ENCODE data around the gene B3GNT9.
A peak's percentile ranks its signal among the peaks of the same experiment; 100 is the strongest.

B3GNT9 gene

GRCh38 chr16:67150833-67151396 is at the start of gene B3GNT9:
Gene B3GNT9 (minus strand): TSS chr16:67150998. CDS start chr16:67150485, 513 bp downstream.
- DNase-seq (ENCODE audit: low read depth) = peak; percentile 71
- peak within 1 kb of the TSS; percentile 64 for H3K4me3 ChIP-seq (replicated peaks; ENCODE audit: low read depth, low read length)
- TF ChIP-seq CTCF (IDR thresholded peaks at IDR 0.05; ENCODE audit: low read length, missing control alignments) = no peak

- DNase-seq (ENCODE audit: low read depth) = no peak
- no peak for TF ChIP-seq CTCF (IDR thresholded peaks at IDR 0.05; ENCODE audit: low read length, missing control alignments)
- H3K4me3 ChIP-seq (replicated peaks; ENCODE audit: low read depth, low read length) = no peak overlapping the region
Measured at GRCh38 chr16:67200491-67200890, 49.7 kb upstream of the B3GNT9 start.

GRCh38 chr16:67199808-67200198 is 49.0 kb upstream of the B3GNT9 start:
- no peak for TF ChIP-seq CTCF (IDR thresholded peaks at IDR 0.05; ENCODE audit: low read length, missing control alignments)
- H3K4me3 ChIP-seq (replicated peaks; ENCODE audit: low read depth, low read length) = no peak overlapping the region
- no peak for DNase-seq (ENCODE audit: low read depth)

GRCh38 chr16:67199011-67199807 is 48.4 kb upstream of the B3GNT9 start, which contains the start of gene ELMO3:
Gene ELMO3 (plus strand): TSS chr16:67199131. CDS start chr16:67199327, 196 bp downstream.
- H3K4me3 ChIP-seq (replicated peaks; ENCODE audit: low read depth, low read length) = no peak within 1 kb of the TSS
- peak; percentile 16 for TF ChIP-seq CTCF (IDR thresholded peaks at IDR 0.05; ENCODE audit: low read length, missing control alignments)
- DNase-seq (ENCODE audit: low read depth) = no peak

- H3K4me3 ChIP-seq (replicated peaks; ENCODE audit: low read depth, low read length) = no peak overlapping the region
- peak; percentile 60 for TF ChIP-seq CTCF (IDR thresholded peaks at IDR 0.05; ENCODE audit: low read length, missing control alignments)
- DNase-seq (ENCODE audit: low read depth) = no peak
Measured at GRCh38 chr16:67198238-67198734, 47.5 kb upstream of the B3GNT9 start.

- no peak for TF ChIP-seq CTCF (IDR thresholded peaks at IDR 0.05; ENCODE audit: low read length, missing control alignments)
- DNase-seq (ENCODE audit: low read depth) = no peak
- H3K4me3 ChIP-seq (replicated peaks; ENCODE audit: low read depth, low read length) = no peak overlapping the region
Measured at GRCh38 chr16:67197704-67198103, 46.9 kb upstream of the B3GNT9 start.

All from fibroblast of pulmonary artery (primary cell).